ENCODE results near the gene STAMBPL1.

DNA sequence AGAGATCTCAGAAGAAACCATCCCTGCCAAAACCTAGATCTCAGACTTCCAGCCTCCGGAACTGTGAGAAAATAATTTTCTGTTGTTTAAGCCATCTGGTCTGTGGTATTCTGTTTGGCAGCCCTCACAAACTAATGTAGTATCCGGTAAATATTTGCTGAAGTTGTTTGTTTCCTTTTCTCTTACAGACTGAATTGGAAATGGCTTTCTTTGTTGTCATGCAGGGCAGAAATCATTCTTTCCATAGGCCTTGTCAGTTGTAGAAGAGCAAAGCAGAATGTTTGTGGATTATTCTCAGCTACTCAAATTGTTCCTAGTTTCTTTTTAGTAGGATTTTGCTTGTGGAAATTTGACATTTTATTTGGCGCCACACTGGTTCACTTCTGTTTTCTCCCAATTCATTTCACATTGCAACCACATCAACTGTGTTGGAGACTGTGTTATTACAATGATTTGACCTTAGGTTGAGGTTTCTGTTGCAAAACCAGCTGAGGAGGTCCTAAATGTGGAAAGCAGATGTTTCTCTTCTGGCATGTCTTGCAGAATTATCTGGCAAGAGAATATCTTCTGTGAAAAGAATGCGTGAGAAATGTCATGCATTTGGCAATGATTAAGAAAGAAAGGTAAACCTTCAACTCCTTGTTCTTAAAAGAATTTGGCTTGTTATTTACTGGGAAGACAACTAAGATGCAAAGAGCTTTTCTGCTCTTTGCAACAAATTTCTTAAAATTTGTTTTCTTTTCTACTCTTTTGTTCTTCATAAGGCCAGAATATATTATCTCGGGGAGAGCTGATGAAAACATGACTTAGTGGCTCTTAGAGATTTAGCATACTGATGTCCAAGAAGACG is 46.7 kb downstream of the STAMBPL1 start:
- TF ChIP-seq, protein P1, sequence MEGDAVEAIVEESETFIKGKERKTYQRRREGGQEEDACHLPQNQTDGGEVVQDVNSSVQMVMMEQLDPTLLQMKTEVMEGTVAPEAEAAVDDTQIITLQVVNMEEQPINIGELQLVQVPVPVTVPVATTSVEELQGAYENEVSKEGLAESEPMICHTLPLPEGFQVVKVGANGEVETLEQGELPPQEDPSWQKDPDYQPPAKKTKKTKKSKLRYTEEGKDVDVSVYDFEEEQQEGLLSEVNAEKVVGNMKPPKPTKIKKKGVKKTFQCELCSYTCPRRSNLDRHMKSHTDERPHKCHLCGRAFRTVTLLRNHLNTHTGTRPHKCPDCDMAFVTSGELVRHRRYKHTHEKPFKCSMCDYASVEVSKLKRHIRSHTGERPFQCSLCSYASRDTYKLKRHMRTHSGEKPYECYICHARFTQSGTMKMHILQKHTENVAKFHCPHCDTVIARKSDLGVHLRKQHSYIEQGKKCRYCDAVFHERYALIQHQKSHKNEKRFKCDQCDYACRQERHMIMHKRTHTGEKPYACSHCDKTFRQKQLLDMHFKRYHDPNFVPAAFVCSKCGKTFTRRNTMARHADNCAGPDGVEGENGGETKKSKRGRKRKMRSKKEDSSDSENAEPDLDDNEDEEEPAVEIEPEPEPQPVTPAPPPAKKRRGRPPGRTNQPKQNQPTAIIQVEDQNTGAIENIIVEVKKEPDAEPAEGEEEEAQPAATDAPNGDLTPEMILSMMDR (IDR thresholded peaks at IDR 0.05), result no peak
- no peak for TF ChIP-seq POLR2A (IDR thresholded peaks at IDR 0.05)
- TF ChIP-seq POLR2AphosphoS5 (IDR thresholded peaks at IDR 0.05; ENCODE audit: insufficient read depth in 1 of 2, low read depth in 1 of 2), result peak in 1 of 2 donors; percentile 51

Data from vagina (tissue), 2 donors.